GM19023 (cell line): Measurements from ENCODE around the gene BICD1.

Experiments used
- ATAC-seq: cut with Tn5 transposase; IDR thresholded peaks from one replicate; pipeline ENCODE4 v1.9.1; 2021; ENCODE audit warnings: mild to moderate bottlenecking, moderate library complexity; ENCODE audit not compliant: unreplicated experiment

Gene BICD1

GRCh38 chr12:32139064-32139421, 32.4 kb downstream of the BICD1 start:
- peak; percentile 93 for ATAC-seq

GRCh38 chr12:32140877-32141276, 34.2 kb downstream of the BICD1 start:
- no peak for ATAC-seq

DNA sequence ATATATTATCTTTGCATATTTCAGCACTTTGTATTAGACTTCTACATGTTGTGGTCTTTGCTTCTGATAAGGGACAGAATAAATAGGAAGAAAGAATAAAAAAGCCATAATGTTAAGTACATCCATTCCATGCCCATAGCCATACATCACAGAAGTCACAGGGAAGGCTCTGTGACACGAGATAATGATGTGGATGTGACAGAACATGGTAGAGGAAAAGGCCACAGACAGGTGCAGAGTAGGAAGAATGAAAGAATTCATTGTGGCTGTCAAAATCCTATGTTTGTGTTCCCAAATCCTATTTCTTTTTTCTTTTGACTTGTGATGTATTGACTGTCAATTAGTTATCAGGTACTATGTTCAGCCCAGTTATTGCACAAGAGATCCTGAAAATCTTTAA, 38.4 kb downstream of the BICD1 start:
- no peak for ATAC-seq

- peak; percentile 79 for ATAC-seq
Observed at GRCh38 chr12:32146074-32146873, 39.6 kb downstream of the BICD1 start.

- no peak for ATAC-seq
Observed at GRCh38 chr12:32148372-32148771, 41.7 kb downstream of the BICD1 start.

- no peak for ATAC-seq
Observed at GRCh38 chr12:32149489-32149888, 42.8 kb downstream of the BICD1 start.

DNA sequence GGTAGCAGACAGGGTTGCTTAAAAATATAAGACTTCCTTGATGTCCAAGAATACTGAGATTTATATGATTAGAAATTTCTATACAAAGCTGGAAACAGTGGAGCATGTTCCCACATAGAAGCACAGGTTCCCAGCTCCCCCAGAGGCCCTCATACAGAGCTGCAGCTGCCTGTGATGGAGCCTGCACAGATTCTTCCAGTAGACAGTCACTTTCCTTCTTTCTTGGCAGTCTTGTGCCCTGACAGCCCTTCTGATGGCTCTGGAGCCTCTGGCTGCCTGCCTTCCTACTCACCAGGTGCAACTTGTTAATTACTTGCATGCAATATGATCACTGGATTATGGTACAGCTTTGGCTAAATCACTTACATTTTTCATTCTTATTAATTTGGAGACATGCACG, 44.4 kb downstream of the BICD1 start:
- ATAC-seq: no peak

DNA sequence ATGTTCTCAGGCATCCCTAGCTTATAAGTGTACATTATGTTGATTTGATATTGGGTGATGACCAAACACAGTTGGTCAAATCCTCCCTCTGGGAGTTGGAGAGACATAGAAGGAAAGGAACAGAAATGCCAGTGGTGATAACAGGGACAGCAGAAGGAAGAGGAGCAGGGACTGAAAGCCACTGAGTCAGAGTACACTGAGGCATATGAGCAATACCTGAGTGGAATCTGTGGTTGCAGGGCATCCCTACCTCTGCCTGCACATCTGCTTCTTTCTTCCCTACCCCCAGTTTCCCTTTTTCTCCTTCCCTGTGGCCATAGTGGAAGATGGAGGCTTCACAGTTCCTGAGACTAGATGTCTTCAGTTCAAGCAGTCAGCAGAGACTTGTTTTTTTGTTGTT, 44.9 kb downstream of the BICD1 start:
- ATAC-seq: no peak

DNA sequence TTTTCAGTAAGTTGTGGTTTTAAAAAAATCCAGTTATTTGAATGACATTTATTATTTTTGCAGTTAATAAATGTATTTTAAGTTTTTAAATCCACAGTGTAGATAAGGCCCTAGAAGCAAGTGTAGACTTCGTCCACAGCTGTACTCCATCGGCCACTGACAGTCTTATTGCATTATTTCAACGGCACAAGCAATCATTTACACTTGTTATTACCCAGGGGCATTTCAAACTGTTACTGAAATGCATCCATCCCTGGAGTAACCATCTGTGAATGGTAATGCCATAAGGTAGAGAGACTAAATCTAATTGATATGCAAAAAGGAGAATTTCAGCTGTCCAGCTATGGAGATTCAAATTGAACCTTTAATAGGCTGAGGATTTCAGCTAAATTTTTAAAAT, 48.4 kb downstream of the BICD1 start:
- ATAC-seq: no peak

GRCh38 chr12:32155961-32156529, 49.4 kb downstream of the BICD1 start:
- no peak for ATAC-seq

DNA sequence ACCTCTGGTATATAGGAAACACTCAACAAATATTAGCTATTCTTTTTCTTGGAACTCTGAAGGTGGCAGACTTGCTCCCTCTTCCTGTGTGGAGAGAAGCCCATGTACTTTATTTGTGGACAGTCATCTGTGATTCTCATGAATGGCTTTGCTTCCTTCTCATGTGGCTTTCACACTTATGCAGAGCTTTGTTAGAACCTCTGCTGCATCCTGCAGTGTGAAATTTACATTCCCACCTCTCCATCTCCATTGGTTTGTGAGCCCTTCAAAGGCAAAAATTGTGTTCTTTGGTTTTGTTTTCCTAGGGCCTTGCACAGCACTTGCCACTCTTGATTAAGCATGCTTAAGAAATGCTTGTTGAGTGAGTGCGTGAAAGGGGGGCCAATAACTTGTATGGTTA, 51.9 kb downstream of the BICD1 start:
- no peak for ATAC-seq

- ATAC-seq: no peak
Observed at GRCh38 chr12:32159381-32159780, 52.7 kb downstream of the BICD1 start.

GRCh38 chr12:32159925-32160324, 53.3 kb downstream of the BICD1 start:
- no peak for ATAC-seq

DNA sequence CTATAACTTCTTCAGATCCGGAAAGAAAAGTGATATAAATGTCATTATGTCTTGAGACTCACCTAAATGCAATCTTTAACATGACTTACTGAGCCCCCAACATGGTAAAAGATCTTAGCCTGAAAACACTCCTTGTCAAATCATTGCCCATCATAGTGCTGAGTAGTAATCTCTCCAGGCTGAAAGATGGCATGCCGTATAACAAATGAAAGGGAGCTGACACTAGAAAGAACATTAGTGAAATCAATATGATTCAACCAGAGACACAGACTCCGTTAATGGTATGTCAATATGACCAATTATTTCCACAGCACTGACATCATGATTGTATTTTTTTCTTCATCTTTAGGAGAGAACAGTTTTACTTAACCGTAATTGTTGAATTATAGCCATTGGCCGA, 54.4 kb downstream of the BICD1 start:
- ATAC-seq: no peak

GRCh38 chr12:32163596-32163995, 56.9 kb downstream of the BICD1 start:
- no peak for ATAC-seq

- ATAC-seq: no peak
Observed at GRCh38 chr12:32166510-32166909, 59.9 kb downstream of the BICD1 start.

- no peak for ATAC-seq
Observed at GRCh38 chr12:32170437-32170998, 63.9 kb downstream of the BICD1 start.

GRCh38 chr12:32171211-32171610, 64.6 kb downstream of the BICD1 start:
- ATAC-seq: no peak

DNA sequence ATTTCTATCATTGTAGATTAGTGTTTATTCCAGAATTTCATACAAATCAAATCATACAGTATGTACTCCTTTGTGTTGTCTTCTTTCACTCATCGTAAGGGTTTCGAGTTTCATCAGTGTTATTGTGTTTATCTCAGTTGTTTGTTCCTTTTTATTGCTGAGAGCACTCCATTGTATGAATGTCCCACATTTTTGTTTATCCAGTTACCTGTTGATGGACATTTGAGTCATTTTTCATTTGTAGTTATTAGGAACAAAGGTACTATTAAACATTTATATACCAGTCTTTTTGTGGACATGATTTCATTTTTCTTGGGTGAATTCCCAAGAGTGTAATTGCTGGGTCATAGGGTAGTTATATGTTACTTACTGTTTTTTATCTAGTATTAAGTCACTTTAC, 70.0 kb downstream of the BICD1 start:
- ATAC-seq: no peak

DNA sequence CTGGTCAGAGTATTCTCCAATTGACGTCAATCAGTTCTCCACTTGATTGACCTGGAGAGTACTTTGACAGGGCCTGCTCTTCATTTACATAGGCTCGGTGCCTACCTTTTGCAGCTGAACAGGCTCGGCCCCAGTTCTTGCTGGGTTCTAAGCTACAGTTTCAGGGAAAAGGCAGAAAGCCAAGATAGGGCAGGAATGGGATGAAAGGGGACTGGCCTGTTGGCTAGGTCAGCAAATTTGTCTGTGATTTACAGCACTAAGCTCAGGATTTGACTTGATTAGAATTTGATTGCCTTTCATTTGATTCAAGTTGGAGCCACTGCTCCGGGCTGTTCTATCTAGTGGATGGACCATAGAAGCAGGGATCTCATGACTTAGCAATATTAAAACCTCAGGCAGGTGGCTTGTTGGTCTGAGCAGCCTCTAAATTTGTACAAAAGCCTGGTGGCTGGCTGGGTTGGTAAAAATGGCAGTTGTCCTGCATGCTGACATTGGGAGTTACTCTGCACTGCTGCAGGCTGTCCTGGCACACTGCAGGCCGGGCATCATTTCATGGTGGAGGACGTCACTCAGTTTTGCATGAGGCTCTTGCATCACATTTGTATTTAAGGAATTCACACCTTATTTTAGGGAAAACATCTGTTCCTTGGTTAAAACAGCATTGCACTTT, 71.8 kb downstream of the BICD1 start:
- no peak for ATAC-seq

- ATAC-seq: no peak
Observed at GRCh38 chr12:32179011-32179395, 72.4 kb downstream of the BICD1 start.
